Muscle layer of duodenum (tissue), 2 donors: ENCODE measurements around the gene PMIS2.
"Not testable (repeated sequence)": the region's sequence is repeated elsewhere in the genome, so short reads cannot be mapped to it uniquely, and the experiment has no call there.

Source experiments
- H3K27ac ChIP-seq: one replicate; pipeline ENCODE4 v1.7.0; 2013; ENCODE audit warnings: mild to moderate bottlenecking, low read length
- H3K27me3 ChIP-seq: one replicate; pipeline ENCODE4 v1.7.0; 2013; ENCODE audit warnings: low read depth, mild to moderate bottlenecking, control low read depth, low read length
- H3K36me3 ChIP-seq, 2 donors: one replicate each; pipeline ENCODE4 v1.7.0; 2013; ENCODE audit warnings: low read length in 2 of 2, control low read depth in 1 of 2, mild to moderate bottlenecking in 1 of 2; ENCODE audit not compliant: insufficient read depth in 2 of 2, control insufficient read depth in 1 of 2
- H3K4me1 ChIP-seq, 2 donors: one replicate each; pipeline ENCODE4 v1.7.0; 2013; ENCODE audit warnings: low read length in 2 of 2, mild to moderate bottlenecking in 2 of 2, control low read depth in 1 of 2, moderate library complexity in 1 of 2; ENCODE audit not compliant: insufficient read depth in 2 of 2, control insufficient read depth in 1 of 2
- H3K4me3 ChIP-seq, 2 donors: one replicate each; pipeline ENCODE4 v1.7.0; 2013; ENCODE audit warnings: low read length in 2 of 2, low read depth in 1 of 2, mild to moderate bottlenecking in 1 of 2
- H3K9me3 ChIP-seq, 2 donors: one replicate each; pipeline ENCODE4 v1.7.0; 2013; ENCODE audit warnings: low read length in 2 of 2, control low read depth in 1 of 2, mild to moderate bottlenecking in 1 of 2; ENCODE audit not compliant: control insufficient read depth in 1 of 2
- donor health status: healthy.

Gene PMIS2

GRCh38 chr19:35595928-35596327 lies 10.0 kb downstream of the PMIS2 start:
- Histone ChIP-seq H3K4me1 (no peaks in the 10 kb centered on the region), H3K27me3 (no peaks in the 10 kb centered on the region)

GRCh38 chr19:35596366-35596999 lies 10.5 kb downstream of the PMIS2 start:
- H3K4me3 ChIP-seq: no peak overlapping the region
- H3K36me3 ChIP-seq: no peaks in the 10 kb centered on the region
- H3K27me3 ChIP-seq: no peaks in the 10 kb centered on the region
- no peak overlapping the region for H3K27ac ChIP-seq
- no peaks in the 10 kb centered on the region for H3K4me1 ChIP-seq
- no peaks in the 10 kb centered on the region for H3K9me3 ChIP-seq

More at GRCh38 chr19:35595928-35596327, 10.0 kb downstream of the PMIS2 start:
- Histone ChIP-seq H3K36me3 (no peaks in the 10 kb centered on the region), H3K27ac (no peak overlapping the region), H3K9me3 (no peaks in the 10 kb centered on the region), H3K4me3 (no peak overlapping the region)

- no peaks in the 10 kb centered on the region for H3K4me1 ChIP-seq
- no peaks in the 10 kb centered on the region for H3K36me3 ChIP-seq
- H3K27me3 ChIP-seq: no peaks in the 10 kb centered on the region
- no peak overlapping the region for H3K27ac ChIP-seq
- no peaks in the 10 kb centered on the region for H3K9me3 ChIP-seq
- no peak overlapping the region for H3K4me3 ChIP-seq
These were observed 16.0 kb downstream of the PMIS2 start for GRCh38 chr19:35601971-35602370.

GRCh38 chr19:35604436-35604835 lies 18.5 kb downstream of the PMIS2 start:
- H3K4me1 ChIP-seq, H3K27ac ChIP-seq, H3K36me3 ChIP-seq, H3K9me3 ChIP-seq, H3K27me3 ChIP-seq, H3K4me3 ChIP-seq: not testable (repeated sequence)

GRCh38 chr19:35607170-35607569 lies 21.2 kb downstream of the PMIS2 start:
- not testable (repeated sequence) for H3K4me3 ChIP-seq, H3K4me1 ChIP-seq, H3K27ac ChIP-seq, H3K9me3 ChIP-seq, H3K27me3 ChIP-seq, H3K36me3 ChIP-seq

GRCh38 chr19:35607661-35608060 lies 21.7 kb downstream of the PMIS2 start:
- Histone ChIP-seq H3K36me3 (no peaks in the 10 kb centered on the region), H3K4me1 (peaks cover 0 to 6% of the 10 kb centered on the region in 2 donors), H3K27ac (no peak overlapping the region), H3K9me3 (peaks cover 0 to 5% of the 10 kb centered on the region in 2 donors), H3K4me3 (no peak overlapping the region), H3K27me3 (no peaks in the 10 kb centered on the region)

- no peaks in the 10 kb centered on the region for H3K36me3 ChIP-seq
- H3K27me3 ChIP-seq: no peaks in the 10 kb centered on the region
- H3K4me3 ChIP-seq: no peak overlapping the region
- peaks cover 0 to 5% of the 10 kb centered on the region in 2 donors for H3K9me3 ChIP-seq
- peaks cover 0 to 12% of the 10 kb centered on the region in 2 donors for H3K4me1 ChIP-seq
- no peak overlapping the region for H3K27ac ChIP-seq
These were observed 22.3 kb downstream of the PMIS2 start for GRCh38 chr19:35608251-35608650.

GRCh38 chr19:35609851-35610353 lies 23.9 kb downstream of the PMIS2 start:
- peaks cover 0 to 5% of the 10 kb centered on the region in 2 donors for H3K9me3 ChIP-seq
- no peak overlapping the region for H3K4me3 ChIP-seq
- no peaks in the 10 kb centered on the region for H3K27me3 ChIP-seq
- H3K4me1 ChIP-seq: peaks cover 0 to 15% of the 10 kb centered on the region in 2 donors
- H3K36me3 ChIP-seq: peaks cover 0 to 1% of the 10 kb centered on the region in 2 donors
- no peak overlapping the region for H3K27ac ChIP-seq

GRCh38 chr19:35612224-35612558 lies 26.2 kb downstream of the PMIS2 start:
- peaks cover 0 to 15% of the 10 kb centered on the region in 2 donors for H3K4me1 ChIP-seq
- no peak overlapping the region for H3K27ac ChIP-seq
- H3K4me3 ChIP-seq: peak overlapping the region; percentile 88 to 89
- peaks cover 4 to 14% of the 10 kb centered on the region in 2 donors for H3K36me3 ChIP-seq
- peaks cover 0 to 5% of the 10 kb centered on the region in 2 donors for H3K9me3 ChIP-seq
- H3K27me3 ChIP-seq: no peaks in the 10 kb centered on the region

- H3K9me3 ChIP-seq: peaks cover 0 to 5% of the 10 kb centered on the region in 2 donors
- H3K4me1 ChIP-seq: peaks cover 0 to 15% of the 10 kb centered on the region in 2 donors
- H3K36me3 ChIP-seq: peaks cover 4 to 20% of the 10 kb centered on the region in 2 donors
- no peak within 1 kb of the TSS for H3K27ac ChIP-seq
- H3K27me3 ChIP-seq: no peaks in the 10 kb centered on the region
- peak within 1 kb of the TSS; percentile 88 to 89 for H3K4me3 ChIP-seq
These were observed 26.8 kb downstream of the PMIS2 start, which contains the start of gene HAUS5 for GRCh38 chr19:35612559-35613321. HAUS5 (plus strand) TSS chr19:35612735; CDS start chr19:35612795, 60 bp downstream.

- Histone ChIP-seq H3K27ac (no peak overlapping the region), H3K9me3 (peaks cover 0 to under 1% of the 10 kb centered on the region in 2 donors), H3K4me3 (peak overlapping the region in 1 of 2 donors; percentile 88), H3K36me3 (peaks cover 4 to 23% of the 10 kb centered on the region in 2 donors), H3K27me3 (no peaks in the 10 kb centered on the region), H3K4me1 (peaks cover 0 to 15% of the 10 kb centered on the region in 2 donors)
These were observed 27.6 kb downstream of the PMIS2 start for GRCh38 chr19:35613574-35613973.
